ENCODE data around the gene RSAD2.

Gene RSAD2

DNA sequence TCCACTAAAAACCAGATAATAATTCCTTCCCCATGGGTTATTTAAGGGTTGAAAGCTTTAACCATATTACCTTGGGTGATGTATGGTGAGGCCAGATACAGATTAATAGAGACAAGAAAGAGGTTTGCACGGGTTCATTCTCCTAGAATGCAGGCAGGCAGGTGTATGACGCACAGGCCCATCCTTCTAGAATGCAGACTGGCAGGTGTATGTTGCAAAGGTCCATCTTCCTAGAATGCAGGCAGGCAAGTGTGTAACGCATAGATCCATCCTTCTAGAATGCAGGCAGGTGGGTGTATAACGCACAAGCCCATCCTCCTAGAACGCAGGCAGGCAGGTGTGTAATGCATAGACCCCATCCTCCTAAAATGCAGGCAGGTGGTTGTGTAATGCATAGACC lies 3.9 kb downstream of the RSAD2 start:
- Histone ChIP-seq H3K27me3 (replicated peaks; ENCODE audit: control insufficient read depth, insufficient read depth, low read length) (no peaks in the 10 kb centered on the region), H3K36me3 (ENCODE audit: control insufficient read depth, insufficient read depth, low read length) (no peaks in the 10 kb centered on the region), H3K4me3 (replicated peaks; ENCODE audit: low read depth, low read length) (no peak overlapping the region)
- DNase-seq (ENCODE audit: extremely low read depth, insufficient read length) = no peak
- TF ChIP-seq, protein P1, sequence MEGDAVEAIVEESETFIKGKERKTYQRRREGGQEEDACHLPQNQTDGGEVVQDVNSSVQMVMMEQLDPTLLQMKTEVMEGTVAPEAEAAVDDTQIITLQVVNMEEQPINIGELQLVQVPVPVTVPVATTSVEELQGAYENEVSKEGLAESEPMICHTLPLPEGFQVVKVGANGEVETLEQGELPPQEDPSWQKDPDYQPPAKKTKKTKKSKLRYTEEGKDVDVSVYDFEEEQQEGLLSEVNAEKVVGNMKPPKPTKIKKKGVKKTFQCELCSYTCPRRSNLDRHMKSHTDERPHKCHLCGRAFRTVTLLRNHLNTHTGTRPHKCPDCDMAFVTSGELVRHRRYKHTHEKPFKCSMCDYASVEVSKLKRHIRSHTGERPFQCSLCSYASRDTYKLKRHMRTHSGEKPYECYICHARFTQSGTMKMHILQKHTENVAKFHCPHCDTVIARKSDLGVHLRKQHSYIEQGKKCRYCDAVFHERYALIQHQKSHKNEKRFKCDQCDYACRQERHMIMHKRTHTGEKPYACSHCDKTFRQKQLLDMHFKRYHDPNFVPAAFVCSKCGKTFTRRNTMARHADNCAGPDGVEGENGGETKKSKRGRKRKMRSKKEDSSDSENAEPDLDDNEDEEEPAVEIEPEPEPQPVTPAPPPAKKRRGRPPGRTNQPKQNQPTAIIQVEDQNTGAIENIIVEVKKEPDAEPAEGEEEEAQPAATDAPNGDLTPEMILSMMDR (IDR thresholded peaks at IDR 0.05; ENCODE audit: insufficient read depth, low read length, poor library complexity, severe bottlenecking) = no peak

DNA sequence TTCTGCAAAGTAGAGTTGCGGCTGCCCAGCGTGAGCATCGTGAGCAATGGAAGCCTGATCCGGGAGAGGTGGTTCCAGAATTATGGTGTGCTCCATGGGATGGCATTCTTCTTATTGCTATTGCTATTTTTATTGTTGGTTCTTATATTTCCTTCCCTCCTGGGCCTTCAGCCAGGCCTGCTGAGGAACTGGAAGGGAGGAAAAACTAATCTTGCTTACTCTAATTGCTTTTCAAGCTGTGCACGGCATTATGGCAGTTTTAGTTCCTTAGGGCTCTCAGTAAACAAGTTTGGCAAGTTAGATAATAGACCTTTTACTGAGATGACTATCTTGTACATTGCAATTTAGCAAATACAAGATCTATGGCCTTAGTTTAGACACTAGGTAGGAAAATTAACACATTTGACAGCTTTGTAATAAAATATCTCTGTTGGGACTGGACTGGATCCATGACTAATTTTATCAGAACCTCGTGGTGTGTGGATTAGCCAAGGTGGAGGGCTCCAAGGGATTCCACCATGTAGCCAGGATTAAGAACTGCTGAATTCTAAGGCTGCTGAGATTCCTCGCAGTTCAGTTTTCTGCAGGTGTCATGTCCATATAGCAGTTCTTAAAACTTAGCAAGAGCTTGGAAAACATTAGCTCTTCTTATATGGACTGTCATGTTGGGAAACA lies 6.0 kb downstream of the RSAD2 start:
- no peak overlapping the region for H3K4me3 ChIP-seq (replicated peaks; ENCODE audit: low read depth, low read length)
- H3K27me3 ChIP-seq (replicated peaks; ENCODE audit: control insufficient read depth, insufficient read depth, low read length) = no peaks in the 10 kb centered on the region
- TF ChIP-seq, protein P1 (IDR thresholded peaks at IDR 0.05; ENCODE audit: insufficient read depth, low read length, poor library complexity, severe bottlenecking) = no peak
- H3K36me3 ChIP-seq (ENCODE audit: control insufficient read depth, insufficient read depth, low read length) = no peaks in the 10 kb centered on the region
- no peak for DNase-seq (ENCODE audit: extremely low read depth, insufficient read length)

DNA sequence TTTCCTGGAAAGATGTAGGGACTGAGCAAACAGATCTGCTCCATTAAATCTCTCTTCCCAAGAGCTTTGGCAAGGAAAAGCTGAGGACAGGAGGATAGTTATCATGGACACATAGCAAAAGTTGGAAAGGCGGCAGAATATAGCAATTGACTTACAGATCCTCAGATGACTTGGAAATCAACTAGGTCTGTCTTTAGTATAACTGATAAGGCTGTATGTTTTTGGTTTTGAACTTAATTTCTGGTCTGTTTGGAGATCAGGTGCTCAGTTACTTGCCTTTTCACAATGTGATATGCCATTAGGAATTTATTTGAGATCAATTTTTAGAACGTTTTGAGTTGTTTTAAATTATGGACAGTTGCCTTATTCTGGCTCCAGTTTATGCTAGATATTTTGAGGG lies 8.0 kb downstream of the RSAD2 start:
- H3K4me3 ChIP-seq (replicated peaks; ENCODE audit: low read depth, low read length) = no peak overlapping the region
- no peaks in the 10 kb centered on the region for H3K27me3 ChIP-seq (replicated peaks; ENCODE audit: control insufficient read depth, insufficient read depth, low read length)
- DNase-seq (ENCODE audit: extremely low read depth, insufficient read length) = no peak
- TF ChIP-seq, protein P1 (IDR thresholded peaks at IDR 0.05; ENCODE audit: insufficient read depth, low read length, poor library complexity, severe bottlenecking) = no peak
- H3K36me3 ChIP-seq (ENCODE audit: control insufficient read depth, insufficient read depth, low read length) = no peaks in the 10 kb centered on the region

DNA sequence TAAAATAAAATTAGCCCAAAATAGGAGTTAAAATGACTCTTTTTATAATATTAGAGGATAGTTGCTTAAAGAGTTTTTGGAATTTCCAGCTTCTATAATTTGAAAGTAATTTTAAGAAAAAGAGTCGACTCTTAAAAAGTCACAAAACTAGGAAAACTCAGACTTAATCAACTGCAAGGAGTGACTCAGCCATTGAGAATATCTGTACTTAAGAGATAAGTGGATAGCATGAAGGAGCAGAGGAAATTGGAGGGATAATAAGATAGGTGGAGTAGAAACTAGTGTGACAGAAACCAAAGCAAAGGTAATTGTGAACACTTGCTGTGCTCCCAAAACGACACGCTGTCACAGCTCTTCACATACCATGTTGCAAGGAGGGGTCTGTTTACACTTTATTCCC lies 8.4 kb downstream of the RSAD2 start:
- Histone ChIP-seq H3K36me3 (ENCODE audit: control insufficient read depth, insufficient read depth, low read length) (no peaks in the 10 kb centered on the region), H3K27me3 (replicated peaks; ENCODE audit: control insufficient read depth, insufficient read depth, low read length) (no peaks in the 10 kb centered on the region), H3K4me3 (replicated peaks; ENCODE audit: low read depth, low read length) (no peak overlapping the region)
- TF ChIP-seq, protein P1 (IDR thresholded peaks at IDR 0.05; ENCODE audit: insufficient read depth, low read length, poor library complexity, severe bottlenecking) = no peak
- DNase-seq (ENCODE audit: extremely low read depth, insufficient read length) = no peak

DNA sequence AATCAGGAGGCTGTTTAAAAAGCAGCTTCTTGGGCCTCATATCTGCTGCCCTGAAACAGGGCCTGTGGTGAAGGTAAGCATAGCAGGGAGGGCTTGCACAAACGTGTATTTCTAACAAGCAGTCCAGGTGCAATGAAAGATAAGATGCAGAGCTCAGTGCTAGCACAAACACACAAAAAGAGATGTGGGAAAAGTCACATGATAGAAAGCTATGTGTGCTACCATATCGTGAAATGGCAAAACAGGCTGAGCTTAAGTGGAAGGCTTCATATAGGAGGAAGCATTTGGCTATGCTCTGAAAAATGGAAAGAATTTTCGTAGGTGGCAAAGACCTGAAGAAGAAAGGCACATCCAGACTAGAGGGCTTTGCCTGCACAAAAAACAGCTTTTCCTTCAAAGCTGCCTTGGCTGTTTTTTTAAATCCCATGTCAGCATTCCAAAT lies 10.2 kb downstream of the RSAD2 start:
- no peak overlapping the region for H3K4me3 ChIP-seq (replicated peaks; ENCODE audit: low read depth, low read length)
- TF ChIP-seq, protein P1 (IDR thresholded peaks at IDR 0.05; ENCODE audit: insufficient read depth, low read length, poor library complexity, severe bottlenecking) = no peak
- no peaks in the 10 kb centered on the region for H3K36me3 ChIP-seq (ENCODE audit: control insufficient read depth, insufficient read depth, low read length)
- H3K27me3 ChIP-seq (replicated peaks; ENCODE audit: control insufficient read depth, insufficient read depth, low read length) = no peaks in the 10 kb centered on the region
- DNase-seq (ENCODE audit: extremely low read depth, insufficient read length) = no peak

DNA sequence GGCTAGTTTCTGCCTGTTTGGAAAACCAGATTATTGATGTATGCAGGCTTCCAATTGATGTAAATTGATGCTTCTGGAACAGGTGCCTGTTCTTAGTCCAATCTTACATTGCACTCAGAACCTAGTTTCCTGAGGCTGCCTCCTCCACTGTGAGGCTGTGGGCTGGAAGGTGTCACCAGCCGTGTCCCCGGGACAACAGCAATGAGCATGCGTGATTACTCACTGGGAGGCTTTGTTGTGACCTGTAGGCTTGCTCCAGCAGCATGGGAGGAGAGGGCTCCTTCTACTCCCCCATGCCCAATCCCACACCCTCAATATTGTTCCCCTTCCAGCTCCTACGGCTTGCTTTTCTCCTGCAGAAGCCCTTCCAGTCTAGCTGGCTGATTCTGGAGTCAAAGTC lies 11.1 kb downstream of the RSAD2 start:
- Histone ChIP-seq H3K36me3 (ENCODE audit: control insufficient read depth, insufficient read depth, low read length) (no peaks in the 10 kb centered on the region), H3K27me3 (replicated peaks; ENCODE audit: control insufficient read depth, insufficient read depth, low read length) (no peaks in the 10 kb centered on the region), H3K4me3 (replicated peaks; ENCODE audit: low read depth, low read length) (no peak overlapping the region)
- no peak for DNase-seq (ENCODE audit: extremely low read depth, insufficient read length)
- TF ChIP-seq, protein P1 (IDR thresholded peaks at IDR 0.05; ENCODE audit: insufficient read depth, low read length, poor library complexity, severe bottlenecking) = no peak

All from GM06990 (cell line).